GM23338 (cell line): ENCODE data around the gene HTR3B. TPM values are rescaled to one million over a fixed set of nuclear protein-coding genes. Genes with fewer than 3 reads are reported as not detected.

Experiments
- ATAC-seq: fragments of 200-7000 bp; cut with Tn5 transposase; 3 replicates; pipeline ENCODE4 v1.9.1; 2020
- DNase-seq: peaks from one replicate; pipeline ENCODE4 v3.0.0-alpha.2; 2015; ENCODE audit warnings: low spot score
- H2AFZ ChIP-seq: fragments of 200-600 bp; sonication (generic); 2 replicates; pipeline ENCODE4 v1.8.0; 2016; ENCODE audit warnings: antibody characterized with exemption, mild to moderate bottlenecking, moderate library complexity
- H3F3A ChIP-seq: fragments of 200-600 bp; sonication (generic); replicated peaks from 2 replicates; pipeline ENCODE4 v1.8.0; 2017; ENCODE audit warnings: antibody characterized with exemption, mixed run types, low read depth
- H3K27ac ChIP-seq: fragments of 200-600 bp; sonication (generic); 2 replicates; pipeline ENCODE4 v1.6.1; 2016; ENCODE audit warnings: low read depth
- H3K27me3 ChIP-seq: fragments of 200-600 bp; sonication (generic); 2 replicates; pipeline ENCODE4 v1.8.0; 2016; ENCODE audit warnings: mild to moderate bottlenecking, mixed run types, moderate library complexity; ENCODE audit not compliant: insufficient read depth
- H3K36me3 ChIP-seq: fragments of 200-600 bp; sonication (generic); 2 replicates; pipeline ENCODE4 v1.8.0; 2016; ENCODE audit warnings: mild to moderate bottlenecking; ENCODE audit not compliant: insufficient read depth
- H3K4me1 ChIP-seq: fragments of 200-600 bp; sonication (generic); 2 replicates; pipeline ENCODE4 v1.8.0; 2016; ENCODE audit warnings: mild to moderate bottlenecking, moderate library complexity; ENCODE audit not compliant: insufficient read depth
- H3K4me2 ChIP-seq: fragments of 200-600 bp; sonication (generic); 2 replicates; pipeline ENCODE4 v1.7.1; 2017; ENCODE audit warnings: mixed run types
- H3K4me3 ChIP-seq: fragments of 200-600 bp; sonication (generic); 2 replicates; pipeline ENCODE4 v1.6.1; 2016; ENCODE audit warnings: mixed run types
- H3K79me2 ChIP-seq: fragments of 200-600 bp; sonication (generic); replicated peaks from 2 replicates; pipeline ENCODE4 v1.8.0; 2017; ENCODE audit warnings: mild to moderate bottlenecking; ENCODE audit not compliant: insufficient read depth
- H3K9me2 ChIP-seq: fragments of 200-600 bp; sonication (generic); 2 replicates; pipeline ENCODE4 v1.8.0; 2017; ENCODE audit not compliant: insufficient read depth
- H4K20me1 ChIP-seq: fragments of 200-600 bp; sonication (generic); replicated peaks from 2 replicates; pipeline ENCODE4 v1.8.0; 2017; ENCODE audit warnings: mild to moderate bottlenecking; ENCODE audit not compliant: insufficient read depth
- H3K27ac Mint-ChIP-seq: 2 replicates; pipeline ENCODE4 v1.8.0; 2020; ENCODE audit warnings: inconsistent platforms, mild to moderate bottlenecking, moderate library complexity, mixed read lengths
- H3K27me3 Mint-ChIP-seq: 3 replicates; pipeline ENCODE4 v1.8.0; 2022; ENCODE audit warnings: low read depth, mild to moderate bottlenecking, moderate library complexity, mixed read lengths, inconsistent platforms; ENCODE audit not compliant: insufficient read depth, poor library complexity
- H3K36me3 Mint-ChIP-seq: 3 replicates; pipeline ENCODE4 v1.8.0; 2021; ENCODE audit warnings: low read depth, mild to moderate bottlenecking, inconsistent platforms, moderate library complexity, mixed read lengths
- H3K4me1 Mint-ChIP-seq: 3 replicates; pipeline ENCODE4 v1.8.0; 2020; ENCODE audit warnings: mild to moderate bottlenecking, inconsistent platforms, mixed read lengths
- H3K4me3 Mint-ChIP-seq: 3 replicates; pipeline ENCODE4 v1.8.0; 2021; ENCODE audit warnings: moderate library complexity, mild to moderate bottlenecking, inconsistent platforms, mixed read lengths
- H3K9me3 Mint-ChIP-seq: 3 replicates; pipeline ENCODE4 v1.8.0; 2020; ENCODE audit warnings: moderate library complexity, mild to moderate bottlenecking, inconsistent platforms, mixed read lengths
- CREB1 ChIP-seq: fragments of 250-450 bp; sonication (Bioruptor Pico); IDR thresholded peaks from 2 replicates; pipeline ENCODE4 v1.5.0; 2020; ENCODE audit warnings: low read depth, mild to moderate bottlenecking, moderate library complexity
- EZH2 ChIP-seq: fragments of 200-600 bp; sonication (generic); IDR thresholded peaks from one replicate; pipeline ENCODE4 v1.8.0; 2017; ENCODE audit warnings: antibody characterized with exemption, mild to moderate bottlenecking, low read depth; ENCODE audit not compliant: unreplicated experiment
- EZH2phosphoT487 ChIP-seq: fragments of 200-600 bp; sonication (generic); IDR thresholded peaks from one replicate; pipeline ENCODE4 v1.8.1; 2018; ENCODE audit warnings: antibody characterized with exemption; ENCODE audit not compliant: unreplicated experiment
- JUNB ChIP-seq: IDR thresholded peaks from one replicate; pipeline ENCODE4 v1.6.1; 2016; ENCODE audit warnings: antibody characterized with exemption; ENCODE audit not compliant: unreplicated experiment
- NANOG ChIP-seq: IDR thresholded peaks from 2 replicates; pipeline ENCODE4 v1.6.1; 2016; ENCODE audit warnings: antibody characterized with exemption, borderline replicate concordance
- POLR2AphosphoS5 ChIP-seq: IDR thresholded peaks from 2 replicates; pipeline ENCODE4 v1.6.1; 2016; ENCODE audit warnings: antibody characterized with exemption, low read depth
- STAT1 ChIP-seq: IDR thresholded peaks from one replicate; pipeline ENCODE4 v1.6.1; 2016; ENCODE audit warnings: antibody characterized with exemption; ENCODE audit not compliant: unreplicated experiment
- ZNF114 ChIP-seq: fragments of 250-450 bp; sonication (Bioruptor Pico); IDR thresholded peaks from 2 replicates; pipeline ENCODE4 v1.5.0; 2020; ENCODE audit warnings: mild to moderate bottlenecking, moderate library complexity
- polyA plus RNA-seq: library from polyadenylated mRNA; unstranded; fragments of >200 nt; fragmentation: Nextera tagmentation; extraction: Ambion mirVana; gene quantifications from 2 replicates; pipeline ENCODE4 v1.2.1, GENCODE V29; 2016
- total RNA-seq: library from RNA; depleted of rRNA; stranded (reverse); fragments of >200 nt; shearing (Covaris generic); gene quantifications from 2 replicates; pipeline ENCODE4 v1.2.3, GENCODE V29; 2014
- TF ChIP-seq, protein P1 (sequence below): fragments of 250-450 bp; sonication (Bioruptor Pico); IDR thresholded peaks from 2 replicates; pipeline ENCODE4 v1.5.0; 2020; ENCODE audit warnings: mild to moderate bottlenecking, moderate library complexity
- TF ChIP-seq, protein P2 (sequence below): IDR thresholded peaks from 2 replicates; pipeline ENCODE4 v1.6.1; 2016; ENCODE audit warnings: antibody characterized with exemption

Gene HTR3B
- total and polyA plus RNA-seq, 2 experiments from 2014 or later, result not detected

DNA sequence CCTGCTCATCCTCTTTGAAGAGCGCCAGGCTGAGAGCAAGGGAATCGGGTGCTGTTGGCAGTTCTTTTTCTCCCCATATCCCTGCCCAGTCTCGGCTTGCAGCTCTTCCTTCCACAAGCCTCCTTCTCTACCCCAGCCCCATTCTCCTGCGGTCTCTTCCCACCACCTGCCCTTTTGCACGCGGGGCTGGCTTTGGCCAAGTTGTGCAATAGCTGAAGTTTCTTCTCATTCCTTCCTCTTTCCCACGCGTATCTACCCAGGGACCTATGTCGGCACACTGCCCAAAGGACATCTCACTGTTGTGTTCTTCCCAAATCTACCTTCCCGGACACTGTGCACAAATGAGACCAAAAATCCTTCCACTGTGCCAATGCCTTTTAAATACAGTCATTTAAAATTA, 48.0 kb downstream of the HTR3B start:
- TF ChIP-seq, protein P1, sequence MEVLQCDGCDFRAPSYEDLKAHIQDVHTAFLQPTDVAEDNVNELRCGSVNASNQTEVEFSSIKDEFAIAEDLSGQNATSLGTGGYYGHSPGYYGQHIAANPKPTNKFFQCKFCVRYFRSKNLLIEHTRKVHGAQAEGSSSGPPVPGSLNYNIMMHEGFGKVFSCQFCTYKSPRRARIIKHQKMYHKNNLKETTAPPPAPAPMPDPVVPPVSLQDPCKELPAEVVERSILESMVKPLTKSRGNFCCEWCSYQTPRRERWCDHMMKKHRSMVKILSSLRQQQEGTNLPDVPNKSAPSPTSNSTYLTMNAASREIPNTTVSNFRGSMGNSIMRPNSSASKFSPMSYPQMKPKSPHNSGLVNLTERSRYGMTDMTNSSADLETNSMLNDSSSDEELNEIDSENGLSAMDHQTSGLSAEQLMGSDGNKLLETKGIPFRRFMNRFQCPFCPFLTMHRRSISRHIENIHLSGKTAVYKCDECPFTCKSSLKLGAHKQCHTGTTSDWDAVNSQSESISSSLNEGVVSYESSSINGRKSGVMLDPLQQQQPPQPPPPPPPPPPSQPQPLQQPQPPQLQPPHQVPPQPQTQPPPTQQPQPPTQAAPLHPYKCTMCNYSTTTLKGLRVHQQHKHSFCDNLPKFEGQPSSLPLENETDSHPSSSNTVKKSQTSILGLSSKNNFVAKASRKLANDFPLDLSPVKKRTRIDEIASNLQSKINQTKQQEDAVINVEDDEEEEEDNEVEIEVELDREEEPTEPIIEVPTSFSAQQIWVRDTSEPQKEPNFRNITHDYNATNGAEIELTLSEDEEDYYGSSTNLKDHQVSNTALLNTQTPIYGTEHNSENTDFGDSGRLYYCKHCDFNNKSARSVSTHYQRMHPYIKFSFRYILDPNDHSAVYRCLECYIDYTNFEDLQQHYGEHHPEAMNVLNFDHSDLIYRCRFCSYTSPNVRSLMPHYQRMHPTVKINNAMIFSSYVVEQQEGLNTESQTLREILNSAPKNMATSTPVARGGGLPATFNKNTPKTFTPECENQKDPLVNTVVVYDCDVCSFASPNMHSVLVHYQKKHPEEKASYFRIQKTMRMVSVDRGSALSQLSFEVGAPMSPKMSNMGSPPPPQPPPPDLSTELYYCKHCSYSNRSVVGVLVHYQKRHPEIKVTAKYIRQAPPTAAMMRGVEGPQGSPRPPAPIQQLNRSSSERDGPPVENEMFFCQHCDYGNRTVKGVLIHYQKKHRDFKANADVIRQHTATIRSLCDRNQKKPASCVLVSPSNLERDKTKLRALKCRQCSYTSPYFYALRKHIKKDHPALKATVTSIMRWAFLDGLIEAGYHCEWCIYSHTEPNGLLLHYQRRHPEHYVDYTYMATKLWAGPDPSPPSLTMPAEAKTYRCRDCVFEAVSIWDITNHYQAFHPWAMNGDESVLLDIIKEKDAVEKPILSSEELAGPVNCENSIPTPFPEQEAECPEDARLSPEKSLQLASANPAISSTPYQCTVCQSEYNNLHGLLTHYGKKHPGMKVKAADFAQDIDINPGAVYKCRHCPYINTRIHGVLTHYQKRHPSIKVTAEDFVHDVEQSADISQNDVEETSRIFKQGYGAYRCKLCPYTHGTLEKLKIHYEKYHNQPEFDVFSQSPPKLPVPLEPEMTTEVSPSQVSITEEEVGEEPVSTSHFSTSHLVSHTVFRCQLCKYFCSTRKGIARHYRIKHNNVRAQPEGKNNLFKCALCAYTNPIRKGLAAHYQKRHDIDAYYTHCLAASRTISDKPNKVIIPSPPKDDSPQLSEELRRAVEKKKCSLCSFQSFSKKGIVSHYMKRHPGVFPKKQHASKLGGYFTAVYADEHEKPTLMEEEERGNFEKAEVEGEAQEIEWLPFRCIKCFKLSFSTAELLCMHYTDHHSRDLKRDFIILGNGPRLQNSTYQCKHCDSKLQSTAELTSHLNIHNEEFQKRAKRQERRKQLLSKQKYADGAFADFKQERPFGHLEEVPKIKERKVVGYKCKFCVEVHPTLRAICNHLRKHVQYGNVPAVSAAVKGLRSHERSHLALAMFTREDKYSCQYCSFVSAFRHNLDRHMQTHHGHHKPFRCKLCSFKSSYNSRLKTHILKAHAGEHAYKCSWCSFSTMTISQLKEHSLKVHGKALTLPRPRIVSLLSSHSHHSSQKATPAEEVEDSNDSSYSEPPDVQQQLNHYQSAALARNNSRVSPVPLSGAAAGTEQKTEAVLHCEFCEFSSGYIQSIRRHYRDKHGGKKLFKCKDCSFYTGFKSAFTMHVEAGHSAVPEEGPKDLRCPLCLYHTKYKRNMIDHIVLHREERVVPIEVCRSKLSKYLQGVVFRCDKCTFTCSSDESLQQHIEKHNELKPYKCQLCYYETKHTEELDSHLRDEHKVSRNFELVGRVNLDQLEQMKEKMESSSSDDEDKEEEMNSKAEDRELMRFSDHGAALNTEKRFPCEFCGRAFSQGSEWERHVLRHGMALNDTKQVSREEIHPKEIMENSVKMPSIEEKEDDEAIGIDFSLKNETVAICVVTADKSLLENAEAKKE (CRISPR knock-in tag), result no peak
- no peak for TF ChIP-seq EZH2
- no peak for TF ChIP-seq POLR2AphosphoS5
- TF ChIP-seq, protein P2, sequence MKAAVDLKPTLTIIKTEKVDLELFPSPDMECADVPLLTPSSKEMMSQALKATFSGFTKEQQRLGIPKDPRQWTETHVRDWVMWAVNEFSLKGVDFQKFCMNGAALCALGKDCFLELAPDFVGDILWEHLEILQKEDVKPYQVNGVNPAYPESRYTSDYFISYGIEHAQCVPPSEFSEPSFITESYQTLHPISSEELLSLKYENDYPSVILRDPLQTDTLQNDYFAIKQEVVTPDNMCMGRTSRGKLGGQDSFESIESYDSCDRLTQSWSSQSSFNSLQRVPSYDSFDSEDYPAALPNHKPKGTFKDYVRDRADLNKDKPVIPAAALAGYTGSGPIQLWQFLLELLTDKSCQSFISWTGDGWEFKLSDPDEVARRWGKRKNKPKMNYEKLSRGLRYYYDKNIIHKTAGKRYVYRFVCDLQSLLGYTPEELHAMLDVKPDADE, result no peak
- no peak for TF ChIP-seq CREB1 (CRISPR knock-in tag)
- no peak for TF ChIP-seq STAT1
- TF ChIP-seq JUNB, result no peak
- no peak for TF ChIP-seq NANOG
- TF ChIP-seq EZH2phosphoT487, result no peak
- no peak for TF ChIP-seq ZNF114 (CRISPR knock-in tag)
- Histone ChIP-seq H3K79me2 (no peaks in the 10 kb centered on the region), H3K4me1 (peaks cover 31% of the 10 kb centered on the region), H3F3A (no peaks in the 10 kb centered on the region), H2AFZ (peak overlapping the region; percentile 96), H3K27ac (no peak overlapping the region), H3K27me3 (no peaks in the 10 kb centered on the region), H4K20me1 (no peaks in the 10 kb centered on the region), H3K4me3 (no peak overlapping the region), H3K9me2 (0 out of 2 replicates have a peak, but pooled peaks cover 3% of the 10 kb centered on the region), H3K4me2 (no peak overlapping the region), H3K36me3 (no peaks in the 10 kb centered on the region)
- Mint-ChIP-seq H3K9me3 (no peaks in the 10 kb centered on the region), H3K36me3 (no peaks in the 10 kb centered on the region), H3K4me3 (no peak overlapping the region), H3K27ac (no peak overlapping the region), H3K4me1 (peaks cover 50% of the 10 kb centered on the region), H3K27me3 (peaks cover 4% of the 10 kb centered on the region)
- no peak for ATAC-seq
- DNase-seq, result no peak
